IMR-90 (cell line): Measurements from ENCODE around the gene TRHDE. TPM values are rescaled to one million over a fixed set of nuclear protein-coding genes. Genes with fewer than 3 reads are reported as not detected.

Experiments used
- ATAC-seq: fragments of 200-7000 bp; cut with Tn5 transposase; 2 replicates; pipeline ENCODE4 v1.9.1; 2020; ENCODE audit warnings: low read depth, mild to moderate bottlenecking, moderate library complexity
- BruUV-seq: library from RNA; stranded (reverse); fragments of 400-500 nt; replicated peaks from 2 replicates; lab custom pipeline; 2021; lab: Mats Ljungman, UMichigan
- CTCF ChIA-PET: fragments of 300-600 bp; formaldehyde crosslinking; extraction: SDS; loops from one replicate; lab custom pipeline; 2021; ENCODE audit warnings: antibody characterized with exemption; lab: Yijun Ruan, JAX
- POLR2A ChIA-PET: fragments of 300-600 bp; sonication (Branson Sonifier 250); formaldehyde crosslinking; loops from one replicate; lab custom pipeline; 2022; ENCODE audit warnings: antibody characterized with exemption; ENCODE audit not compliant: unreplicated experiment; lab: Charles Lee
- DNase-seq: peaks from one replicate; pipeline ENCODE4 v3.0.0; 2013
- H2AFZ ChIP-seq: replicated peaks from 2 replicates; pipeline ENCODE3; 2013; ENCODE audit warnings: low read length, mild to moderate bottlenecking; ENCODE audit not compliant: poor library complexity
- H2AK5ac ChIP-seq: 2 replicates; pipeline ENCODE4 v1.6.1; 2013; ENCODE audit warnings: low read depth, low read length, inconsistent platforms
- H2AK9ac ChIP-seq: replicated peaks from 2 replicates; pipeline ENCODE3; 2013; ENCODE audit warnings: mild to moderate bottlenecking, low read depth, low read length, moderate library complexity; ENCODE audit not compliant: poor library complexity
- H2BK120ac ChIP-seq: 2 replicates; pipeline ENCODE4 v1.6.1; 2013; ENCODE audit warnings: low read depth, low read length, inconsistent platforms
- H2BK15ac ChIP-seq: 3 replicates; pipeline ENCODE4 v1.6.1; 2013; ENCODE audit warnings: low read depth, low read length, inconsistent platforms
- H2BK20ac ChIP-seq: 2 replicates; pipeline ENCODE4 v1.6.1; 2013; ENCODE audit warnings: low read depth, mild to moderate bottlenecking, inconsistent platforms, low read length, moderate library complexity
- H2BK5ac ChIP-seq: 2 replicates; pipeline ENCODE4 v1.6.1; 2013; ENCODE audit warnings: mild to moderate bottlenecking, low read depth, low read length, inconsistent platforms; ENCODE audit not compliant: poor library complexity, severe bottlenecking
- H3K14ac ChIP-seq: replicated peaks from 2 replicates; pipeline ENCODE4 v1.6.1; 2013; ENCODE audit warnings: low read depth, low read length, inconsistent platforms
- H3K18ac ChIP-seq: 2 replicates; pipeline ENCODE4 v1.6.1; 2013; ENCODE audit warnings: low read depth, low read length, control low read depth
- H3K23ac ChIP-seq: 2 replicates; pipeline ENCODE4 v1.6.1; 2013; ENCODE audit warnings: low read depth, low read length, inconsistent platforms
- H3K27ac ChIP-seq: 2 replicates; pipeline ENCODE4 v1.5.1; 2013; ENCODE audit warnings: mild to moderate bottlenecking, control low read depth, low read length; ENCODE audit not compliant: insufficient read depth
- H3K27me3 ChIP-seq: 2 replicates; pipeline ENCODE4 v1.6.1; 2013; ENCODE audit warnings: low read length; ENCODE audit not compliant: control insufficient read depth, insufficient read depth
- H3K36me3 ChIP-seq: 2 replicates; pipeline ENCODE4 v1.6.1; 2013; ENCODE audit warnings: low read length, mixed read lengths; ENCODE audit not compliant: control insufficient read depth, insufficient read depth
- H3K4ac ChIP-seq: 2 replicates; pipeline ENCODE4 v1.6.1; 2013; ENCODE audit warnings: low read depth, low read length, inconsistent platforms
- H3K4me1 ChIP-seq: 2 replicates; pipeline ENCODE4 v1.6.1; 2013; ENCODE audit warnings: low read length, mixed read lengths; ENCODE audit not compliant: control insufficient read depth, insufficient read depth
- H3K4me2 ChIP-seq: 2 replicates; pipeline ENCODE4 v1.6.1; 2013; ENCODE audit warnings: low read depth, mild to moderate bottlenecking, control low read depth, low read length, moderate library complexity
- H3K4me3 ChIP-seq: 2 replicates; pipeline ENCODE4 v1.5.1; 2013; ENCODE audit warnings: low read depth, mild to moderate bottlenecking, control low read depth, low read length, moderate library complexity; ENCODE audit not compliant: insufficient read depth
- H3K56ac ChIP-seq: 2 replicates; pipeline ENCODE4 v1.6.1; 2013; ENCODE audit warnings: low read length, inconsistent platforms; ENCODE audit not compliant: insufficient read depth; ENCODE audit errors: extremely low read depth
- H3K79me1 ChIP-seq, 2 experiments: 2 replicates each; pipeline ENCODE4 v1.6.1; 2013; ENCODE audit warnings: low read length in 2 of 2, inconsistent platforms in 1 of 2, low read depth in 1 of 2
- H3K9ac ChIP-seq: 2 replicates; pipeline ENCODE4 v1.6.1; 2013; ENCODE audit warnings: low read depth, low read length, control low read depth
- H3K9me1 ChIP-seq: 2 replicates; pipeline ENCODE4 v1.6.1; 2013; ENCODE audit warnings: low read length, inconsistent platforms; ENCODE audit not compliant: insufficient read depth
- H3K9me3 ChIP-seq: 2 replicates; pipeline ENCODE4 v1.6.1; 2013; ENCODE audit warnings: low read length; ENCODE audit not compliant: control insufficient read depth, insufficient read depth
- H4K20me1 ChIP-seq: 2 replicates; pipeline ENCODE4 v1.6.1; 2013; ENCODE audit warnings: low read length, inconsistent platforms; ENCODE audit not compliant: insufficient read depth
- H4K5ac ChIP-seq: 2 replicates; pipeline ENCODE4 v1.6.1; 2013; ENCODE audit warnings: mild to moderate bottlenecking, low read depth, low read length, control low read depth
- H4K8ac ChIP-seq, 2 experiments: 2 replicates each; pipeline ENCODE4 v1.6.1; 2013; ENCODE audit warnings: low read depth in 2 of 2, low read length in 2 of 2, control low read depth in 1 of 2, inconsistent platforms in 1 of 2
- H4K91ac ChIP-seq: 2 replicates; pipeline ENCODE4 v1.6.1; 2013; ENCODE audit warnings: low read depth, low read length, inconsistent platforms; ENCODE audit not compliant: insufficient read depth
- BHLHE40 ChIP-seq: fragments of 150-350 bp; IDR thresholded peaks from 2 replicates; pipeline ENCODE4 v1.6.1; 2016; ENCODE audit warnings: mild to moderate bottlenecking, low read depth, low read length
- FOS ChIP-seq: fragments of 150-350 bp; IDR thresholded peaks from 2 replicates; pipeline ENCODE4 v1.6.1; 2016; ENCODE audit warnings: low read depth, low read length
- MAZ ChIP-seq: IDR thresholded peaks from 2 replicates; pipeline ENCODE4 v1.6.1; 2012; ENCODE audit warnings: low read depth, mild to moderate bottlenecking, low read length, improper control_type of control experiment, moderate library complexity, borderline replicate concordance
- NFE2L2 ChIP-seq: fragments of 150-350 bp; IDR thresholded peaks from 2 replicates; pipeline ENCODE4 v1.6.1; 2016; ENCODE audit warnings: low read depth, mild to moderate bottlenecking, low read length
- POLR2A ChIP-seq: IDR thresholded peaks from 2 replicates; pipeline ENCODE4 v1.6.1; 2012; ENCODE audit warnings: mild to moderate bottlenecking, low read depth, low read length
- RAD21 ChIP-seq: IDR thresholded peaks from 2 replicates; pipeline ENCODE4 v1.6.1; 2012; ENCODE audit warnings: low read length, improper control_type of control experiment
- RCOR1 ChIP-seq: IDR thresholded peaks from 2 replicates; pipeline ENCODE4 v1.6.1; 2012; ENCODE audit warnings: mild to moderate bottlenecking, low read length, improper control_type of control experiment; ENCODE audit not compliant: insufficient replicate concordance
- WGBS, 2 experiments: methylation state at CpG; one replicate each; pipeline versions ENCODE4 v1.1.5 to v1.1.7; 2013; ENCODE audit warnings: missing lambda C conversion rate in 2 of 2; ENCODE audit not compliant: insufficient read length in 1 of 2; ENCODE audit errors: extremely low coverage in 2 of 2; 5-methylcytosine and 5-hydroxymethylcytosine counted together
- dilution Hi-C: fragments of 300-500 bp; cut with HindIII; formaldehyde crosslinking; loops from one replicate; pipeline ENCODE4 v1.14.3; 2018; ENCODE audit warnings: low sequenced_read_pairs; ENCODE audit not compliant: unreplicated experiment
- in situ Hi-C: fragments of 300-500 bp; cut with MboI; formaldehyde crosslinking; loops from 3 replicates; pipeline ENCODE4 v1.14.3; 2019; ENCODE audit warnings: low sequenced_read_pairs, inconsistent platforms, mixed read lengths
- intact Hi-C: fragments of 100-400 bp; cut with micrococcal nuclease; formaldehyde crosslinking; loops from 2 replicates; pipeline ENCODE4 v1.10.0; 2022
- polyA plus RNA-seq, 3 experiments: library from polyadenylated mRNA; depleted of rRNA; stranded (reverse); fragments of >200 nt; gene quantifications; 2 replicates each; pipeline ENCODE4 v1.2.3, GENCODE V29; 2012; ENCODE audit warnings: low replicate concordance in 1 of 3
- total RNA-seq: library from RNA; depleted of rRNA; stranded (reverse); fragments of >200 nt; gene quantifications from 2 replicates; pipeline ENCODE4 v1.2.3, GENCODE V29; 2012

The TRHDE gene
- total and polyA plus RNA-seq, 2 of the 4 experiments (the other 2 are of a cell fraction), result 33.7 to 65.1 TPM

- Histone ChIP-seq H4K8ac (no peak overlapping the region), H3K4me3 (no peak overlapping the region), H3K27me3 (no peaks in the 10 kb centered on the region), H3K23ac (no peak overlapping the region), H3K4me1 (no peaks in the 10 kb centered on the region), H2AK5ac (no peak overlapping the region), H3K4me2 (no peak overlapping the region), H3K18ac (no peak overlapping the region), H4K20me1 (no peaks in the 10 kb centered on the region), H3K9me1 (no peaks in the 10 kb centered on the region; the same call in 1 of the 2 replicates), H3K36me3 (peaks cover 8% of the 10 kb centered on the region), H3K4ac (no peak overlapping the region), H3K27ac (no peak overlapping the region), H2BK15ac (no peak overlapping the region), H4K91ac (no peak overlapping the region), H2BK5ac (no peak overlapping the region), H3K56ac (no peak overlapping the region), H2BK20ac (no peak overlapping the region), H3K9ac (no peak overlapping the region), H4K5ac (no peak overlapping the region), H2AFZ (no peak overlapping the region), H3K14ac (no peak overlapping the region), H2AK9ac (no peak overlapping the region), H3K9me3 (no peaks in the 10 kb centered on the region), H2BK120ac (no peak overlapping the region), H3K79me1 (peaks cover 18 to 23% of the 10 kb centered on the region in 2 experiments)
- dilution Hi-C loops, result no loop called here
- no TSS peak for BruUV-seq
- no peak for TF ChIP-seq RCOR1
- TF ChIP-seq NFE2L2, result no peak
- TF ChIP-seq POLR2A, result no peak
- no peak for TF ChIP-seq MAZ
- TF ChIP-seq BHLHE40, result no peak
- TF ChIP-seq RAD21, result no peak
- TF ChIP-seq FOS, result no peak
- CTCF ChIA-PET, result no interaction called here
- POLR2A ChIA-PET, result no interaction called here
- no CpG with 5 or more reads among the region's 2 CpGs for WGBS, 2 experiments
- in situ Hi-C loops, result no loop called here
- ATAC-seq, result no peak
- intact Hi-C loops, result no loop called here
- DNase-seq, result no peak
Measured at GRCh38 chr12:72380441-72380840, 108.3 kb downstream of the TRHDE start.
